ENCODE measurements around the gene RXRA.

DNA sequence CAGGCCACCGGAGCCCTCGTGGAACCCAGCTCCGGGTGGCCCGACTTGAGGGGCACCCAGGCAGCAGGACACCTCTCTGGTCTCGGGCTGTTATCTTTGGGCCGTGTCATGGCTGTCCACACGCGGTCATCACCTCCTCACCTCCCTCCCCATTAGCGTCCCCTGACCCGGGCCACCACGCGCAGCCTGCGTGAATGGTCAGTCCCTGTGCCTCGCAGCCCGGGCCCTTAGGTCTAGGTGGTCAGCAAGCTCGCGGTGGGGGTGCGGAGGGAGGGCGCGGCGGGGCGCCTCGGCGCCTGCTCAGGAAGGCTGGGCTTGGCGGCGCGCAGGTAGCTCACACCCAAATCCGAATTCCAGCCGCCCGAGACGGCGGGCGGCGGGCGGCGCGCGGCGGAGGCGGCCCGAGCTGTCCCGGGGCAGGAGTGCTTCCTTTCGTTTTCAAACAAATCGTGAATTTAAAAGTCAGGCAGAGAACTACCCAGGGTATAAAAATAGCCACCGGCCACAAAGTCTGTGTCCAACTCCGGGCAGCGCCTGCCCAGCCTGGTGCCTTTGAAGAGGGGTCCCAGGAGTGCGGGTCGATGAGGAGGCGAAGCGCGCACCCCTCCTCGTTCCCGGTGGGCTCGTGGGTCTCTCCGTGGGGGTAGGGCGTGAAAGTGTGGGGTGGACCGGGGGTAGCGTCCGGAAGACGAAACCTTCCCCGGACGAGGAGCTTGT, 1.0 kb upstream of the RXRA start:
- TF ChIP-seq EZH2 (IDR thresholded peaks at IDR 0.05) = no peak
- no peak for TF ChIP-seq POLR2AphosphoS5 (IDR thresholded peaks at IDR 0.05; ENCODE audit: borderline replicate concordance, low read depth, low read length)
- TF ChIP-seq FOXP2 (optimal IDR thresholded peaks at IDR 0.05; ENCODE audit: control extremely low read depth, extremely low read length, insufficient read depth) = no peak
